Omental fat pad (tissue), 4 donors: ENCODE data around the gene EXOC3. TPM values are rescaled to one million over a fixed set of nuclear protein-coding genes. Genes with fewer than 3 reads are reported as not detected.

ENCODE experiments used
- ATAC-seq: fragments of 150-250 bp; one replicate; pipeline ENCODE4 v1.9.1; 2016; ENCODE audit warnings: mild to moderate bottlenecking, moderate library complexity; ENCODE audit not compliant: low FRiP score
- DNase-seq: peaks from one replicate; pipeline ENCODE4 v3.0.0-alpha.2; 2019; ENCODE audit warnings: low spot score
- total RNA-seq, 4 donors: library from RNA; depleted of rRNA; stranded (reverse); fragments of >200 nt; gene quantifications; one replicate each; pipeline ENCODE4 v1.1.0, GENCODE V29; 2016
- TF ChIP-seq, protein P1 (sequence below), 3 donors: fragments of 450-650 bp; IDR thresholded peaks; one replicate each; pipeline ENCODE4 v1.5.1; 2016 to 2017; ENCODE audit warnings: antibody characterized with exemption in 3 of 3, mild to moderate bottlenecking in 3 of 3, moderate library complexity in 2 of 3

EXOC3 gene
- total RNA-seq, 4 donors from 2014 or later, result 46.0 to 56.1 (median 49.5) TPM

DNA sequence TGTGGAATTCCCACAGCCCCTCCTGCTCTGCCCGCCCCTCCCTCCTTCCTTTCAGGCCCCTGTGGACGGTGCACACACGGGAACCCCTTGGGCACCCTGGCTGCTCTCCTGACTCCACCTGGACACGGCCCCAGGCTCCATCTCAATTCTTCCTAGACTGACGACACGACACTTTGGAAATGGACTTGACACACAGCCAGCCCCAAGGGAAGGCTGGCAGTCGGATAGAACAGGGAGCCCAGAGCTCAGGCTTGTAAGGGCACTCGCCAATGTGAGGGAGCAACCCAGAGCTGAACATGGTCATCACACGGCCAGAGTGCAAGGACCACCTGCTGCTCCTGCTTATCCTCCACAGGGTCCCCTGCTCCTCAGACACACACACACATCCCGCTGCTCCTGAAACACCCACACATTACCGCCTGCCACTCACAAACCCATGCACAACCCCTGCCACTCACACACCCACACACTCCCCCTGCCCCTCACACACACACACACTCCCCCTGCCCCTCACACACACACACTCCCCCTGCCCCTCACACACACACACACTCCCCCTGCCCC is 72.4 kb downstream of the EXOC3 start:
- ATAC-seq (no peak), DNase-seq (no peak)
- TF ChIP-seq, protein P1, sequence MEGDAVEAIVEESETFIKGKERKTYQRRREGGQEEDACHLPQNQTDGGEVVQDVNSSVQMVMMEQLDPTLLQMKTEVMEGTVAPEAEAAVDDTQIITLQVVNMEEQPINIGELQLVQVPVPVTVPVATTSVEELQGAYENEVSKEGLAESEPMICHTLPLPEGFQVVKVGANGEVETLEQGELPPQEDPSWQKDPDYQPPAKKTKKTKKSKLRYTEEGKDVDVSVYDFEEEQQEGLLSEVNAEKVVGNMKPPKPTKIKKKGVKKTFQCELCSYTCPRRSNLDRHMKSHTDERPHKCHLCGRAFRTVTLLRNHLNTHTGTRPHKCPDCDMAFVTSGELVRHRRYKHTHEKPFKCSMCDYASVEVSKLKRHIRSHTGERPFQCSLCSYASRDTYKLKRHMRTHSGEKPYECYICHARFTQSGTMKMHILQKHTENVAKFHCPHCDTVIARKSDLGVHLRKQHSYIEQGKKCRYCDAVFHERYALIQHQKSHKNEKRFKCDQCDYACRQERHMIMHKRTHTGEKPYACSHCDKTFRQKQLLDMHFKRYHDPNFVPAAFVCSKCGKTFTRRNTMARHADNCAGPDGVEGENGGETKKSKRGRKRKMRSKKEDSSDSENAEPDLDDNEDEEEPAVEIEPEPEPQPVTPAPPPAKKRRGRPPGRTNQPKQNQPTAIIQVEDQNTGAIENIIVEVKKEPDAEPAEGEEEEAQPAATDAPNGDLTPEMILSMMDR (IDR thresholded peaks at IDR 0.05), result no peak

DNA sequence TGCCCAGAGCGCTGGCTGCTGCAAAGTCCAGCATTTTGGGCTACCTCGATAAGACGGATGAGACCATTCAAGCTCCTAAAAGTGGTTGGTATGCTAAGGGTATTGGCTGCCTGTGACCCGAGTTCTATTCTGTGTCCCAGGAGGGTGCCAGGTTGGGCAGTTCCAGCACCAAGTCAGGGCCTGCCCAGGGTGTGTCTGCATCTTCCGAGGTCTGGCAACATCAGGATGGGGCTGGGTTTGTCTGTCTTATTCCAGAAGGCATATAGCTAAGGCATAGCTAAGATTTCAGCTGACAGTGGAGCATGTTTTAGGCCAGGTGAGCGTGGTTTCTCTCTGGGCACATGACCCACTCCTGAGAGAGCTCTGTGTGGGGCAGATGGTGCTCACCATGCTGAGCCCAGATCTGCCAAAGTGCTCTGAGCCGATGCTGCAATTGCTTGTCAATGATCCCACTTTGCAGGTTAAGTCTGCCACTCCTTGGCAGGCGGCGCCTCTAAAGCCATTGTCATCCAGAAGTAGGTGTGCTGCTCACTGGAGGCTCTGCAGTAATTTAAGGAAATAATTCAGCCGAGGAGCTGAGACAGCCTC is 73.5 kb downstream of the EXOC3 start:
- ATAC-seq (no peak), DNase-seq (no peak)

More for the DNA sequence above, 73.5 kb downstream of the EXOC3 start:
- TF ChIP-seq, protein P1 (IDR thresholded peaks at IDR 0.05), result no peak

Other genes with a start within 250 kb of the EXOC3 start
- gene CCDC127, start 225.0 kb upstream of the EXOC3 start, total RNA-seq, result 10 to 100 TPM in 1 of 4 donors, 1 to 10 TPM in 3; 4.7 to 10.6 (median 5.5) TPM
- gene SDHA, start 224.9 kb upstream of the EXOC3 start, total RNA-seq, result 10 to 100 TPM; 76.5 to 92.8 (median 83.0) TPM
- gene PDCD6, start 171.5 kb upstream of the EXOC3 start, total RNA-seq, result 10 to 100 TPM; 69.0 to 92.2 (median 78.3) TPM
- gene AHRR, start 121.5 kb upstream of the EXOC3 start, total RNA-seq, result 1 to 10 TPM in 2 of 4 donors, under 1 TPM in 2; 0.25 to 2.2 (median 1.6) TPM
- 1 to 10 TPM; 1.0 to 4.3 (median 1.7) TPM for gene SLC9A3, start 81.3 kb downstream of the EXOC3 start, total RNA-seq
- gene CEP72, start 169.2 kb downstream of the EXOC3 start, total RNA-seq, result 1 to 10 TPM; 1.1 to 2.0 (median 1.7) TPM